IPS-NIHi7 (cell line): Measurements from ENCODE around the gene CAD.
"Not testable (repeated sequence)": the region's sequence is repeated elsewhere in the genome, so short reads cannot be mapped to it uniquely, and the experiment has no call there.

Source experiments
- DNase-seq: peaks from one replicate; pipeline ENCODE4 v3.0.0; 2012; ENCODE audit warnings: mixed read lengths; ENCODE audit errors: extremely low spot score

Gene CAD

GRCh38 chr2:27217173-27218121 is at the start of gene CAD:
Gene CAD (plus strand): TSS chr2:27217369. CDS start chr2:27217552, 183 bp downstream.
- DNase-seq: peak; percentile 92

- DNase-seq: no peak
These were observed 46.4 kb upstream of the CAD start for GRCh38 chr2:27170581-27171337.

GRCh38 chr2:27171351-27171848 is 45.8 kb upstream of the CAD start:
- DNase-seq: no peak

- DNase-seq: no peak
These were observed 42.5 kb upstream of the CAD start for GRCh38 chr2:27174638-27175037.

GRCh38 chr2:27175330-27175729 is 41.8 kb upstream of the CAD start:
- no peak for DNase-seq

- DNase-seq: not testable (repeated sequence)
These were observed 41.4 kb upstream of the CAD start for GRCh38 chr2:27175781-27176180.

GRCh38 chr2:27177441-27178351 is 39.5 kb upstream of the CAD start:
- no peak for DNase-seq

GRCh38 chr2:27178469-27178868 is 38.7 kb upstream of the CAD start:
- no peak for DNase-seq

GRCh38 chr2:27179344-27180000 is 37.7 kb upstream of the CAD start:
- no peak for DNase-seq

- no peak for DNase-seq
These were observed 34.8 kb upstream of the CAD start for GRCh38 chr2:27182346-27182745.

GRCh38 chr2:27184115-27184514 is 33.1 kb upstream of the CAD start:
- no peak for DNase-seq

GRCh38 chr2:27185331-27186026 is 31.7 kb upstream of the CAD start:
- no peak for DNase-seq

GRCh38 chr2:27186613-27187345 is 30.4 kb upstream of the CAD start:
- no peak for DNase-seq

GRCh38 chr2:27189989-27190388 is 27.2 kb upstream of the CAD start:
- DNase-seq: no peak

GRCh38 chr2:27191070-27191829 is 25.9 kb upstream of the CAD start:
- DNase-seq: peak; percentile 63

GRCh38 chr2:27194538-27195354 is 22.4 kb upstream of the CAD start:
- DNase-seq: no peak

- DNase-seq: not testable (repeated sequence)
These were observed 21.4 kb upstream of the CAD start for GRCh38 chr2:27195799-27196198.

GRCh38 chr2:27198068-27198467 is 19.1 kb upstream of the CAD start:
- not testable (repeated sequence) for DNase-seq
